ENCODE results near the gene SH3BP4. TPM values are rescaled to one million over a fixed set of nuclear protein-coding genes. Genes with fewer than 3 reads are reported as not detected.

Gene SH3BP4
- total and polyA plus RNA-seq, 2 experiments from 2014 or later = 59.3 to 100 TPM

- in situ Hi-C loops (cut with MboI) = loop anchor here (25.0 kb wide), 2 partner anchors 966 to 1116 kb away; no protein-coding TSS in a partner anchor
- no peaks in the 10 kb centered on the region for H3K9me2 ChIP-seq (ENCODE audit: insufficient read depth)
- no peaks in the 10 kb centered on the region for H3K9me3 ChIP-seq (ENCODE audit: low read depth)
- no peaks in the 10 kb centered on the region for H4K20me1 ChIP-seq (ENCODE audit: insufficient read depth)
- H3K9ac ChIP-seq = no peak overlapping the region
- WGBS, 2 experiments (ENCODE audit: low coverage in 1 of 2, low lambda C conversion rate in 2 of 2, missing lambda C conversion rate in 2 of 2) = 91 to 95% methylated on average over 9 of the region's 9 CpGs
- no peak overlapping the region for H3K4me3 ChIP-seq
- H3K4me1 ChIP-seq (ENCODE audit: insufficient read depth) = peaks cover 18% of the 10 kb centered on the region
- no peaks in the 10 kb centered on the region for H3K27me3 ChIP-seq (replicated peaks; ENCODE audit: insufficient read depth)
- DNase-seq = no peak
- no peak overlapping the region for H3K4me2 ChIP-seq (ENCODE audit: unreplicated experiment)
- H3K36me3 ChIP-seq (ENCODE audit: low read depth) = no peaks in the 10 kb centered on the region
- no peak overlapping the region for H2AFZ ChIP-seq
- no peak overlapping the region for H3K27ac ChIP-seq
- peaks cover 9% of the 10 kb centered on the region; the same call in 1 of the 2 replicates for H3F3A ChIP-seq (ENCODE audit: insufficient read depth)
- TF ChIP-seq EZH2 (IDR thresholded peaks at IDR 0.05; ENCODE audit: insufficient read depth, poor library complexity, severe bottlenecking) = no peak
- no peak for TF ChIP-seq EZH2phosphoT487 (IDR thresholded peaks at IDR 0.05; ENCODE audit: insufficient read depth, low read depth)
- no peaks in the 10 kb centered on the region for H3K79me2 ChIP-seq (ENCODE audit: insufficient read depth)
These were observed 151.1 kb downstream of the SH3BP4 start for GRCh38 chr2:235102896-235103295.

Measured in GM23248 (cell line).